Left forelimb (tissue), 1 donor: ENCODE data around the gene NEU1.
A peak's percentile ranks its signal among the peaks of the same experiment; 100 is the strongest.
"Not testable (repeated sequence)": the region's sequence is repeated elsewhere in the genome, so short reads cannot be mapped to it uniquely, and the experiment has no call there.

Source experiments
- DNase-seq: peaks from one replicate; pipeline ENCODE4 v3.0.0-alpha.2; 2018; ENCODE audit warnings: low spot score

Gene NEU1

GRCh38 chr6:31862344-31863235 is at the start of gene NEU1:
Gene NEU1, minus strand, starts transcription at chr6:31862821. Its CDS starts 45 bp downstream, at chr6:31862776.
- peak; percentile 97 for DNase-seq

GRCh38 chr6:31911826-31912585 is 49.4 kb upstream of the NEU1 start:
- no peak for DNase-seq

- DNase-seq = not testable (repeated sequence)
Measured at GRCh38 chr6:31909298-31909697, 46.7 kb upstream of the NEU1 start.

- DNase-seq = no peak
Measured at GRCh38 chr6:31908791-31909190, 46.2 kb upstream of the NEU1 start.

- DNase-seq = not testable (repeated sequence)
Measured at GRCh38 chr6:31908255-31908654, 45.6 kb upstream of the NEU1 start.

- DNase-seq = no peak
Measured at GRCh38 chr6:31907158-31907813, 44.7 kb upstream of the NEU1 start.

GRCh38 chr6:31906727-31907126 is 44.1 kb upstream of the NEU1 start:
- DNase-seq = not testable (repeated sequence)

GRCh38 chr6:31906122-31906521 is 43.5 kb upstream of the NEU1 start:
- no peak for DNase-seq

- no peak for DNase-seq
Measured at GRCh38 chr6:31905041-31905440, 42.4 kb upstream of the NEU1 start.

GRCh38 chr6:31903957-31904356 is 41.3 kb upstream of the NEU1 start:
- no peak for DNase-seq

GRCh38 chr6:31901953-31902643 is 39.5 kb upstream of the NEU1 start, which contains the start of gene ZBTB12:
Gene ZBTB12, minus strand, starts transcription at chr6:31902086. Its CDS starts 781 bp downstream, at chr6:31901305.
- peak; percentile 96 for DNase-seq

GRCh38 chr6:31901415-31901952 is 38.9 kb upstream of the NEU1 start:
- DNase-seq = peak; percentile 75

- no peak for DNase-seq
Measured at GRCh38 chr6:31900917-31901414, 38.3 kb upstream of the NEU1 start.

- no peak for DNase-seq
Measured at GRCh38 chr6:31899882-31900722, 37.5 kb upstream of the NEU1 start.

- no peak for DNase-seq
Measured at GRCh38 chr6:31899215-31899614, 36.6 kb upstream of the NEU1 start.

GRCh38 chr6:31898383-31899011 is 35.9 kb upstream of the NEU1 start:
- no peak for DNase-seq

GRCh38 chr6:31897612-31898382 is 35.2 kb upstream of the NEU1 start, which contains the start of gene EHMT2:
Gene EHMT2, minus strand, starts transcription at chr6:31897698. Its CDS starts 21 bp downstream, at chr6:31897677.
- DNase-seq = peak; percentile 90

- peak; percentile 72 for DNase-seq
Measured at GRCh38 chr6:31896856-31897611, 34.4 kb upstream of the NEU1 start.
